HG03108 (cell line): ENCODE results near the gene DXO.
"Not testable (repeated sequence)": the region's sequence is repeated elsewhere in the genome, so short reads cannot be mapped to it uniquely, and the experiment has no call there.

Experiments used
- ATAC-seq: cut with Tn5 transposase; IDR thresholded peaks from one replicate; pipeline ENCODE4 v1.9.1; 2021; ENCODE audit warnings: moderate library complexity; ENCODE audit not compliant: unreplicated experiment

The DXO gene

GRCh38 chr6:31971993-31972708 lies at the start of gene DXO:
Gene DXO, minus strand, starts transcription at chr6:31972138. Its CDS starts 463 bp downstream, at chr6:31971675.
- ATAC-seq = peak; percentile 79

DNA sequence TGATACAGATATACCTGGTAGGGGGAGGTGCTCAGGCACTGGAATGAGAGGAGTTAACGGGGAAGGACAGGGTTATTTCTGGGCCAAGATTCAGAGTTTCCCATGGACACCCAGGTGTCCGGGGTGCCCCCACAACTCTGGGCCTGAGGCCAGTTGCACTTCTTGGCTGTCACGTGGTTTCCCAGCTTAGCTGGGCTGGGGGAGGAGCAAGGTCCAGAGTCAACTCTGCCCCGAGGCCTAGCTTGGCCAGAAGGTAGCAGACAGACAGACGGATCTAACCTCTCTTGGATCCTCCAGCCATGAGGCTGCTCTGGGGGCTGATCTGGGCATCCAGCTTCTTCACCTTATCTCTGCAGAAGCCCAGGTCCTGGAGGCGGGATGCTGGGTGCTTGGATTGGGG lies 42.6 kb upstream of the DXO start, which contains the start of gene C4B:
TSS of gene C4B (plus strand) at position 249 of the 400 bp plus-strand sequence. CDS start at position 300, 51 bp downstream.
- ATAC-seq = not testable (repeated sequence)

- ATAC-seq = not testable (repeated sequence)
Observed at GRCh38 chr6:32013738-32014137, 41.8 kb upstream of the DXO start.

- not testable (repeated sequence) for ATAC-seq
Observed at GRCh38 chr6:32012941-32013617, 41.1 kb upstream of the DXO start.

DNA sequence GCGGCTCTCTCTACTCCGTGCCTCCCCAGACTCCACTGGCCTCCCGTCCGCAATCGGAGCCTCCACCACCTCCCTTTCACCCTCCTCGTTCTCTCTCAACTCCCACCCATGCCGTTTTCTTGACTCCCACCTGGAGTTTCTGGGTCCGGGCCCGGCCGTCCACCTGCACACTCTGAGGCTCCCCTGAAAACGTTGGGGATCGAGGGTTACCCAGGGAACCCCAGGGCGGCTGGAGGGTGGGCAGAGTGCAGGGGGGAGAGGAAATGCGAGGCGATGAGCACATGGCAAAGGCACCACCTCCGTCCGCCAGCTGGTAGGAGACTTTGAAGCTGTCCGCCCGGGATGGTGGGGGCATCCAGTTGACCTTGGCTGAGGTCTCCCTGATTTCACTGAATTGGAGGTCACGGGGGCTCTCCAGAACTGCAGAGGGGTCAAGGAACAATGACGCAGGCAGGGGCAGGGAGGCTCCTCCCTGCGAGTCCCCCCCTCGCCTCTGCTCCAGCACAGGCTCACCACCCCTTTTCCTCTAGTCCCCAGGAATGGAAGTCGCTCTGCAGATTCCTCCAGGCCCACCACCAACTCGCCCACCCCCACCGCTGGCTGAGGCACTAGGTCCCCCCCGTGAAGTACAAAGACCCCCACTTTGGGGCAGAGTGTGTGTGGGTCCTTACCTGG lies 39.1 kb upstream of the DXO start:
- not testable (repeated sequence) for ATAC-seq

DNA sequence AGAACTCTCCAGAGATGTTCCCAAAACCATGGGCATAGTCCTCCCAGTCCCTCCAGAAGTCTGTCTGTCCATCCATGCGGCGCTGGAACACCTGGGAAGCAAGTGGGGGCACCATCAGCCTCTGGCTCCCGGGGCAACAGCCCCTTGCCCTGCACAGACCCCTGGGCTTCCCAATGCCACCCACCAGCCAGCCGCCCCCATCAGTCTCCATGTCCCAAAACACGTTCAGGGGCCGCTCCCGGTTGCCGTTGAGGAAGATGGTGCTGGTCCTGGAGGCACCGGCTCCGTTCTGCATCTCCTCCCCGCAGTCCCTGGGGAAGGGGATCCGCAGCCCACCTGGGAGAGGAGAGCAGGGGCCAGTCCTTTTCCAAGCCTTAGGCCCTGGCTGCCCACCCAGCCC lies 37.6 kb upstream of the DXO start:
- ATAC-seq = not testable (repeated sequence)

GRCh38 chr6:32008616-32009015 lies 36.7 kb upstream of the DXO start:
- ATAC-seq = not testable (repeated sequence)

- ATAC-seq = not testable (repeated sequence)
Observed at GRCh38 chr6:32008037-32008436, 36.1 kb upstream of the DXO start.

- not testable (repeated sequence) for ATAC-seq
Observed at GRCh38 chr6:32007086-32007485, 35.1 kb upstream of the DXO start.

GRCh38 chr6:32005991-32006529 lies 34.1 kb upstream of the DXO start:
- ATAC-seq = not testable (repeated sequence)

DNA sequence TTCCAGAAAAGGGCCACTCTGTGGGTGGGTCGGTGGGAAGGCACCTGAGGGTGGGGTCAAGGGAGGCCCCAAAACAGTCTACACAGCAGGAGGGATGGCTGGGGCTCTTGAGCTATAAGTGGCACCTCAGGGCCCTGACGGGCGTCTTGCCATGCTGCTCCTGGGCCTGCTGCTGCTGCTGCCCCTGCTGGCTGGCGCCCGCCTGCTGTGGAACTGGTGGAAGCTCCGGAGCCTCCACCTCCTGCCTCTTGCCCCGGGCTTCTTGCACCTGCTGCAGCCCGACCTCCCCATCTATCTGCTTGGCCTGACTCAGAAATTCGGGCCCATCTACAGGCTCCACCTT lies 33.6 kb upstream of the DXO start:
- ATAC-seq = not testable (repeated sequence)

DNA sequence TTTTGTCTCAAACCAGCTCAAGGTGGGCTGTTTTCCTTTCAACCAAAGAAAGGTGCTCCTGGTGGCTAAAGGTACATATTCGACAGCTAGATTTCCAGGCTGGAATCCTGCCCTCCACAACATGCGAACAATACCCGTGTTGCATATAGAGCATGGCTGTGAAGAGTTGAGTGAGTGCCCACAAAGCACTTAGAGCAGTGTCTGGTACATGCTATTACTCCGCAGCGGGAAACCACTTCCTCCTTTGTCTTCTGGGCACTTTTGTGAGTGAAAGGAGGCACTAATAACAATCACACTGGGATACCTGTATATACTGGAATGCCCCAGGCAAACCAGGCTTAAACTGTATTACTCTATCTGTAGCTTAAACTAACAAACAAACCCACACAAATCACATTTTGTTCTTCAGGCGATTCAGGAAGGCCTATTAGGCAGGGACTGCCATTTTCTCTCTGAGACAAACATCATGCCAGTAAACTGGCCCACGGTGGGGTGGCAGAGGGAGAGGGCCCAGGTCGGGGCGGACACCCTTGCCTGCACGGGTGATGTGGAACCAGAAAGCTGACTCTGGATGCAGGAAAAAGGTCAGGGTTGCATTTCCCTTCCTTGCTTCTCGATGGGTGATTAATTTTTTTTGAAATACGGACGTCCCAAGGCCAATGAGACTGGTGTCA lies 33.1 kb upstream of the DXO start:
- ATAC-seq = not testable (repeated sequence)

- ATAC-seq = not testable (repeated sequence)
Observed at GRCh38 chr6:32004393-32004792, 32.5 kb upstream of the DXO start.

GRCh38 chr6:32003301-32003700 lies 31.4 kb upstream of the DXO start:
- not testable (repeated sequence) for ATAC-seq

DNA sequence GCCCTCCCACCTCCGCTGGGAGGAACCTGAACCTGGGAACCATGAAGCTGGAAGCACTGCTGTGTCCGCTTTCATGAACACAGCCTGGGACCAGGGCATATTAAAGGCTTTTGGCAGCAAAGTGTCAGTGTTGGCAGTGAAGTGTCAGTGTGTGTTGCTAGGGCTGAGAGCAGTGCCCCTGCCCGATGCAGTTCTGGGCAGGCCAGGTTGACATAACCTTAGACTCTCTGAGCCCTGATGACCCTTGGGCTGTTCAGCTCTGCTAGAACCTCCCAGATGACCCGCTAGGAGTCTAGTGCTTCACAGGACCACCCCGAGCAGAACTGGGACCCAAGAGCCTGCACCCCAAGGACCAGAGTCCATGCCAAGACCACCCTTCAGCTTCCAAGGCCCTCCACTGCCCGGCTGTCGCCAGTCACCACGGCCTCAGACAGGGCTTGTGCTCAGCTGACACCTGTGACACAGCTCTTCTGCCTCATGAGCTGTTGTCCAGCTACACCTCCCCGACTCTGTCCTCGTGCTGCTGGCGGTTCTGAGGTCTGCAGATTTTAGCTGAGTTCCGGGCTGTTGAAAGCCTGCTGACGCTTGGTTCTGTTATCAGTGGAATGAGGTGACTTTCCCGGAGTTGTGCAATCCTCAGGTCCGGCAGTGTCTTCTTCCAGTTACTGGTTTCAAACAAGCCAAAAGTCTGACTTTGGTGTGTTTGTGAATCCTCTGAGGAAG lies 30.8 kb upstream of the DXO start:
- ATAC-seq = not testable (repeated sequence)

- ATAC-seq = not testable (repeated sequence)
Observed at GRCh38 chr6:31996385-31996784, 24.4 kb upstream of the DXO start.

DNA sequence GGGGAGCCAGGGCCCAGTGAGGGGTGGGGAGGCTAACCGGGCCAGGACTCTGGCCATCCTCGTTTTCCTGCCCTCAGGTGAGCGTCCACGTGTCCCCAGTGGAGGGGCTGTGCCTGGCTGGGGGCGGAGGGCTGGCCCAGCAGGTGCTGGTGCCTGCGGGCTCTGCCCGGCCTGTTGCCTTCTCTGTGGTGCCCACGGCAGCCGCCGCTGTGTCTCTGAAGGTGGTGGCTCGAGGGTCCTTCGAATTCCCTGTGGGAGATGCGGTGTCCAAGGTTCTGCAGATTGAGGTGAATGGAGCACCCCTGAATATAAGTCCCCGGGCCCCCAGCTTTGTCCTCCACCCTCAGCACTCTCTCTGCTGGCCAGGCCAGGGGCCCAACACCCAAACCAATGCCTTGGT lies 22.5 kb upstream of the DXO start:
- ATAC-seq = not testable (repeated sequence)

GRCh38 chr6:31989363-31989762 lies 17.4 kb upstream of the DXO start:
- not testable (repeated sequence) for ATAC-seq

DNA sequence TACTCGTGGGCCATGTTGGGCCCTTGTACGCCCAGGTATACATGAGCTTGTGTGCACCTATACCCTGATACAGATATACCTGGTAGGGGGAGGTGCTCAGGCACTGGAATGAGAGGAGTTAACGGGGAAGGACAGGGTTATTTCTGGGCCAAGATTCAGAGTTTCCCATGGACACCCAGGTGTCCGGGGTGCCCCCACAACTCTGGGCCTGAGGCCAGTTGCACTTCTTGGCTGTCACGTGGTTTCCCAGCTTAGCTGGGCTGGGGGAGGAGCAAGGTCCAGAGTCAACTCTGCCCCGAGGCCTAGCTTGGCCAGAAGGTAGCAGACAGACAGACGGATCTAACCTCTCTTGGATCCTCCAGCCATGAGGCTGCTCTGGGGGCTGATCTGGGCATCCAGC lies 9.8 kb upstream of the DXO start, which contains the start of gene C4A:
TSS of gene C4A (plus strand) at position 314 of the 400 bp plus-strand sequence. CDS start at position 365, 51 bp downstream.
- not testable (repeated sequence) for ATAC-seq

DNA sequence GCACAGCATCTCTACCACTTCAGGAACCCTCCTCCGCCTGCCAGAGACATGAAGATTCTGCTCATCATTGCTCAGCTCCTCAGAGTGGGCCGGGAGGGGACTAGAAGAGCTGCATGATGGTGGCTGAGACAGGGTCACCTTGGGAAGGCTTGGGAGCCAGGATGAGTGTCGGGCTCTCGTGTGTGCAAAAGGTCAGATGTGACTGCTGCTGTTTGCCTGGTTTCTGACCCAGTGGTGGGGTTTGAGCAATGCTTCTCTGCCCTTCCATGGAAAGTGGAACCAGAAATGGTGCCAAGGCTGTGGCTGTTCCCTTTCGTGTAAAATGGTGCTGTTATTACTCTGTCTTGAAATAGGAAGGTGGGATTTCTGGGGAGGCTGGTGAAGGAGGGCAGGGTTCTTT lies 9.1 kb upstream of the DXO start:
- not testable (repeated sequence) for ATAC-seq
